NCI-H82 treated with DMSO at 0.1 percent for 48 hours (cell line): Measurements from ENCODE around the gene C1orf21.
A peak's percentile ranks its signal among the peaks of the same experiment; 100 is the strongest.
"Not testable (repeated sequence)": the region's sequence is repeated elsewhere in the genome, so short reads cannot be mapped to it uniquely, and the experiment has no call there.

ENCODE experiments used
- DNase-seq: peaks from one replicate; lab custom pipeline; 2025; ENCODE audit not compliant: unreplicated experiment; lab: John Stamatoyannopoulos, UW

The C1orf21 gene

GRCh38 chr1:184596950-184597645 lies 210.3 kb downstream of the C1orf21 start:
- no peak for DNase-seq

DNA sequence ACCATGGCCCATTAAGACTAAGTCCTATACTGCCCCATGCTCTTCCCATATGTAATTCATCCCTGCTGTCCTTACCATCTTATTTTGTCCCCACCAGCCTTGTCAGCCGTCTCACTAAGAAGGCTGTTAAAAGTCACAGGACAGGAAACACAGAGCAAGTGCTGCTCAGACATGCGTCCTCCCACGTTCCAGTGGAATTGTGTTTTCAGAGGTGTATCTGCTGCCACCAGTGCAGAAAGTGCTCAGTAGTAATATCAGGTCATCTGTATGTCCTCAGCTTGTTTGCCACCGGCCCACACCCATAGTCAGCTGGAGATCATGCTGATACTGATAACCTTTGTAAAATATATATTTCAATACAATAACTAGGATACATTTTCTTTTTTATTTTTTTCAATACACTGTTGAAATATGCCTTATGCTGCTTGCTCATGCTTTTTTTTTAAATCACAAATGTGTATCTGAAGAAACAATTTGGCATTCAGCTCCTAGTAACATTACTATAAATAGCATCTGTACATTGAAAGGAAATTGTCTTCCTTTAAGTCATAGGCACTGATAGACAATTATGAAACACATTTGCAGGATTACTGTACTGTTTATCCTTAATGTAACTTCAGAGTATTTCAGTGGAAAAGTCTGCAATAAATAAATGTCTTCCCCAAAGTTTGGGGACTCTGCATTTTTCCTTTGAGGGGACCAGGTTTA lies 211.0 kb downstream of the C1orf21 start:
- no peak for DNase-seq

DNA sequence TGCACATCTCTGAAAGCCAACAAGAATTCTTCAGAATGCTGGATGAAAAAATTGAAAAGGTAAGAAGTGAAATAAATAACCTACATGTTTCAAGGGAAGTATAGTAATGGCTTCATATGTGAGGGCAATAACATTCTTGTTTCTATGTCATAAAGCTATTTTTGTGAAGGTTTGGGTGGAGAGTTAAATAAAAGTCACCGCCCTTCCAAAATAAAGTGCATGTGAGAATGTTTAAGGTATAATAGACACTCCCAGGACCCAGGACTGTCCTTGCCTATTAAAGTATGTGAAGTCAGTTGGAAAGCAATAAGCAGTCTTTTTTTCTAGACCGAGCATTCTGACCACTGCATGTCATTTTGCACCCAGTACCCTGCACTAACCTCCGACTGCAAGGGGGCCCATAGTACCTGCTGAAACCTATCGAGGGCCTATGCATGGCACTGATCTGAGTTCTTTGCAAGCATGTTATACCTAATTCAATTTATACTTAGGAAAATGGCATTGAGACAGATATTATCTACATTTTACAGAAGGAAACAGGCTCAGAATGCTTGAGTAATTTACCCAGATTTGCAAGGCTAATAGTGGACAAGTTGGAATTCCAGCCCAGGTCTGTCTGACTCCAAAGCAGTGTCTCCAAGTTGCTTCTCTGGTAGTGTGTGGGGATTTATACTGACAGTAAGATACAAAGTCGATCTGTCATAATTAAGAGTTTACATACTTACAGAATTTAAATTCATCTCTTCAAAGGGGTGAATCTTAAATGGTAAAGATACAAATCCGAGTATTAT lies 211.8 kb downstream of the C1orf21 start:
- DNase-seq: no peak

GRCh38 chr1:184604152-184604900 lies 217.5 kb downstream of the C1orf21 start:
- no peak for DNase-seq

DNA sequence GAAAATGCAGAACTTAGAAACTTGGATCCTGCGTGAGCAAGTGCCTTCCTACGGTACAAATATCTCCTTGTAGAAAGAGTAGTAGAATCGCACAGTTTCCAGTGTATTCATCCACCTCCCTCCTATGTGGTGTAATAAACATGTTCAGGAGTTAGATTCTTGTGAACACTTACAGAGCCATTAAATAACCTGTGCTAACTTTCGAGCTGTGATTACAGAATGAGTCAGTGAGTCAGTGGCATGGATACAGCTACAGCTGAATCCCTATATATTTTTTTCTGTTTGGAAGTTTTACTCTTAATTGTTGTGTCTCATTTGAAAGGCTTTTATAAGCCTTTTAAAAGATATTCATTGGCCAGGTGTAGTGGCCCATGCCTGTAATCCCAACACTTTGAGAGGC lies 219.1 kb downstream of the C1orf21 start:
- no peak for DNase-seq

DNA sequence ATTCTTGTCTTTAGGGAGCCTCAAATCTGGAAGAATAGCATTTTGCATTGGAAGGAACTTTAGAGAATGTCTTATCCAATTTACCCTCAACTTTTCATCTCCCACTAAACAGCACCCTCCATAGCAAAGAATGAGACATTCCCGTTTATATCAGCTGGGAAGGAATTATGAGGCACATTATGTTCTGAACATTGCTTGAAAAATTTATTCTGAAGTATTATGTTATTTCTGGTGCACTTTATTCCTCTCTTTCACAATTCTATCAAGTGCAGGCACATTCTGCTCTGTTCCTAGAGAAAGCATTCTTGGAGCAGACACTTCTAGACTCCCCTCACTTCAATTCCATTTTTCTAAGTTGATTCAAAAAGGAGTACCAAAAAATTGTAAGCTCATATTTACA lies 220.0 kb downstream of the C1orf21 start:
- DNase-seq: no peak

DNA sequence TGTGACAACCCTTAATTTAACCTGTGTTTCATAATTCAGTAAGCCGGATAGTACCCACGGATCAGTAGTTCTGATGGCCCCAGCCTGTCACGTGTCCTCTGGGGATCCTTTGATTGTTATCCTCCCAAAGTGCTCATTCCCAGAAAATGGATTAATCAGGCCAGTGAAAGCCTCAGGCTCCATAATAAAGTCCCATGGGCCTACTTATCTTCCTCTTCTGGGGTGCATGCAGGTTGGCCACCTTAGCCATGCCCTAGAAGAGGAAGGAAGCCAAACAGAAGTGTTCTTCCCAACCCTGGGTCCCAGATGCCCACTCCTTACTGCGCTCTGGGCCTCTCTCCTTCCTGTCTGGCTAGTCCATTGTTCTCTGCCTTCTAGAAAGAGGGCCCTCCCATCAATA lies 221.8 kb downstream of the C1orf21 start:
- peak; percentile 46 for DNase-seq

DNA sequence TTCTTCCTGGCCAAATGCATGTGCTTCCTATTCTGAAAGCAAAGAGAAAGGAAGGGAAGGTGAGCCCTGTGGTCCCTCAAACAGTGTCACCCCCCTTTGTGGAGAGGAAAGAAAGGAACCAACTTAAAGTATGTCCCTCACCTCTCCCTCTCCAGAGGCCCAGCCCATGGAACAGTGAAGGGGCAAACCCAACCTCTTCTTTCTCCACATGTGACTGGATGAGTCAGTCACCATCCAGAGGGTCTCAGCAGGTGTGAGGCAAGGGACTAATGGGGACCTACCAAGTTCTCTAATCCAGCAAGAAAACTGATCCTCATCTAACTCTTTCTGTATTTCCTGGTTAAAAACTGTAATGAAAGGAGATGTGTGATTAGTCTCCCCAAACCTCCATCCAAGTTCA lies 222.2 kb downstream of the C1orf21 start:
- DNase-seq: no peak

DNA sequence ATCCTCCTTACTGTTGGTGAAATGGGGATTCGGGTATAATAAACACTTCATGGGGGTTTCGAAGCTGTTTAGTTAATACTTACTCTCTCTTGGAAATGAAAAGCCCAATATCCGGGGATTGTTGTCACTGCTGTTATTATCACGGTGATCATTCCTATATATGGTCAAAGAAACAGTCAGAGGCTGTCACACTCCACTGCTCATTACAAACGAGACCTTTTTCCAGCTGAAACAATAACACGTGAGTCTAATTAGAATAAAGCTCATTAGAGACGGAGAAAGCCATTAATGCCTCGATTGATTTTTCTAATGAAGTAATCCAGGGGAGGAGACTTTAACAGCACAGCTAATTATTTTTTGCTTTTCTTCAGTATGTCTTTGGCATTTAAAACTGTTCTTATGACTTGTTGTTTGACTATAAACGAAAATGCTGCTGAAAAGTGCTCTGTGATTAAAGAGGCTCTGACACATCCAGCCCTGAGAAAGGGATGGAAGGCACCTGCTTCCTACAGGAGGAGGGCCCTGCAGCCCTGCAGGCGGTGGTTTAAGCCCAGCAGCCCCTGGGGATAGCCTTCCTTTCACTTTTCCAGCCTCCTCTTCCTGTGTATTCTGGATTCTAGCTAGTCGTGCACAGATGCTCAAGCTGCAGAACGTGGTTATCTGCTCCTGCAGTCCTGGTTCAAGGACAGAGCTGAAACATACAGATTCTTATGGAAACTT lies 224.2 kb downstream of the C1orf21 start:
- peak; percentile 73 for DNase-seq

DNA sequence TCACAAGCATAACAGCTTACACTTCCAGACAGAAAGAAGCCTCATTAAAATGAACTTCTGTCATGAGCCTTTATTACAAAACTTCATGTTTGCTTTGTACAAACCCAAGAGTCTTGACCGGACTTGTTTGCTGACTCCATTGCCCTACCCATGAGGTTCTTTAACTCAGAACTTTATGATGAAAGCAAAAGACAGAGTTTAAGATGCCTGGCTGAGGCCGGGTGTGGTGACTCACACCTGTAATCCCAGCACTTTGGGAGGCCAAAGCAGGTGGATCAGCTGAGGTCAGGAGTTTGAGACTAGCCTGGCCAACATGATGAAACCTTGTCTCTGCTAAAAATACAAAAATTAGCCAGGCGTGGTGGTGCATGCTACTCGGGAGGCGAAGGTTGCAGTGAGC lies 225.4 kb downstream of the C1orf21 start:
- not testable (repeated sequence) for DNase-seq

DNA sequence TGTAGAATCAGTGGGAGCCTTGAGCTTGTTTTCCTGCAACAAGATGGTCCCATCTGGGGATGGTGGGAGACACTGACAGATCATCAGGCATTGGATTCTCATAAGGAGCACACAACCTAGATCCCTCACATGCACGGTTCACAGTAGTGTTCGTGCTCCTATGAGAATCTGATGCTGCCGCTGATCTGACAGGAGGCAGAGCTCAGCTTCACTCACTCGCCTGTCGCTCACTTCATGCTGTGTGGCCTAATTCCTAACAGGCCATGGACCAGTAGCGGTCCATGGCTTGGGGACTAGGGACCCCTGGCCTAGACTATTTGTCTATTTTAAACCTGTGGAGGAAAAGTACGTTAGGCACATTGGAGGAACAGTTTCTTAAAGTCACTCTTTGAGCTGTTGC lies 227.8 kb downstream of the C1orf21 start:
- no peak for DNase-seq

- DNase-seq: no peak
Measured at GRCh38 chr1:184615301-184615700, 228.5 kb downstream of the C1orf21 start.

DNA sequence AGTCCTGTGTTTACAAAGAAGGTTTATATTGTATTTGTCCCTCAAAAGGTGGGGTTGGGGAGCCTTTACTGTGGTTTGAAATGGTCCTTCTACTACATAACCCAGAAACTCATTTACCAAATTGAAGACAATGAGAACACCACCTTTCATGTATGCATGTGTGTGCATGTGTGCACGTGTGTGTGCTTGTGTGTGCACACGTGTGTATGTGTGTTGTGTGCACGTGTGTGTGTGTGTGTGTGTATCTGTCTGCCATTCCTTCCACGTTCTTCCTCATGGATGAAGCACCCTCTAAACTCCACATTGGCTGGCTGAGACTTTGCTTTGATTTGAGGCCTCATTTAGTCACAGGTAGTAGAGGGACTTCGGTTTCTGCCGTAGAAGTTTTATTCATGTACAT lies 229.7 kb downstream of the C1orf21 start:
- no peak for DNase-seq

GRCh38 chr1:184617433-184618029 lies 230.7 kb downstream of the C1orf21 start:
- DNase-seq: no peak

GRCh38 chr1:184618851-184619250 lies 232.0 kb downstream of the C1orf21 start:
- DNase-seq: no peak

DNA sequence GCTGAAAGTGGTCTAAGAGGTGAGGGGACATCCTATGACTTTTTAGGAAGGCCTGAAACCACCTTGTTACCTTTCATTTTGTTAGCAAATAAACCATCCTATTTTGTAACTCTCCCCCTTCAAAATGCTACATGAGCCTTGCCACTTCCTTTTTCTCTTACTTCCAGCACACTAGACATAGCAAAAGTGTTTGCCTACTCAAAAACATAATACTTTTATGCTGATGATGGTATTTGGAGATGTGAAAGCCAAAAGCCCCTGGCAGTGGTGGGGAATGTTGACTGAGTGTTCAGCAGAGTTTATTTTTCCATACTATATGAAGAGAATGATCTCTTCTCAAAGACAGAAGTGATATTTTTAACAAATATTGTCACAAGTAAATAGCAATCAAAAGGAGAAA lies 233.6 kb downstream of the C1orf21 start:
- no peak for DNase-seq

GRCh38 chr1:184621260-184621659 lies 234.4 kb downstream of the C1orf21 start:
- DNase-seq: no peak

- peak; percentile 82 for DNase-seq
Measured at GRCh38 chr1:184622136-184622823, 235.5 kb downstream of the C1orf21 start.

GRCh38 chr1:184623404-184623803 lies 236.6 kb downstream of the C1orf21 start:
- DNase-seq: no peak

- DNase-seq: no peak
Measured at GRCh38 chr1:184624051-184624450, 237.2 kb downstream of the C1orf21 start.
